HepG2 (cell line): ENCODE data around the gene DVL3. TPM values are rescaled to one million over a fixed set of nuclear protein-coding genes. Genes with fewer than 3 reads are reported as not detected.
A peak's percentile ranks its signal among the peaks of the same experiment; 100 is the strongest.

ENCODE experiments used
- BCL6 ChIP-seq: IDR thresholded peaks from 2 replicates; pipeline ENCODE4 v1.6.1; 2016; ENCODE audit warnings: missing genetic modification reagents, missing compliant biosample characterization
- GLI4 ChIP-seq: sonication (generic); formaldehyde crosslinking; IDR thresholded peaks from 2 replicates; pipeline ENCODE4 v1.5.1; 2020; ENCODE audit warnings: missing genetic modification reagents, mild to moderate bottlenecking, moderate library complexity, borderline replicate concordance
- GMEB1 ChIP-seq: sonication (generic); formaldehyde crosslinking; IDR thresholded peaks from 2 replicates; pipeline ENCODE4 v1.5.1; 2020; ENCODE audit warnings: missing genetic modification reagents, mild to moderate bottlenecking, borderline replicate concordance
- MZF1 ChIP-seq: sonication (generic); formaldehyde crosslinking; IDR thresholded peaks from 2 replicates; pipeline ENCODE4 v1.8.1; 2023; ENCODE audit warnings: mild to moderate bottlenecking, missing genetic modification reagents, borderline replicate concordance
- NFE2L1 ChIP-seq: sonication (generic); formaldehyde crosslinking; IDR thresholded peaks from 2 replicates; pipeline ENCODE4 v1.4.0; 2020; ENCODE audit warnings: missing genetic modification reagents, mild to moderate bottlenecking, borderline replicate concordance
- SRSF4 ChIP-seq: fragments of 200-400 bp; formaldehyde crosslinking; IDR thresholded peaks from one replicate; pipeline ENCODE4 v1.6.1; 2018; ENCODE audit warnings: mild to moderate bottlenecking, low read depth, low read length, moderate library complexity; ENCODE audit not compliant: poor library complexity, severe bottlenecking
- TBX2 ChIP-seq: sonication (generic); formaldehyde crosslinking; IDR thresholded peaks from 2 replicates; pipeline ENCODE4 v1.5.0; 2020; ENCODE audit warnings: missing genetic modification reagents, mild to moderate bottlenecking, borderline replicate concordance
- ZFP91 ChIP-seq: sonication (generic); formaldehyde crosslinking; IDR thresholded peaks from 2 replicates; pipeline ENCODE4 v1.9.0; 2022; ENCODE audit warnings: missing genetic modification reagents, mild to moderate bottlenecking, borderline replicate concordance
- ZNF335 ChIP-seq: sonication (generic); formaldehyde crosslinking; IDR thresholded peaks from 2 replicates; pipeline ENCODE4 v1.4.0; 2020; ENCODE audit warnings: missing genetic modification reagents
- ZNF414 ChIP-seq: sonication (generic); formaldehyde crosslinking; IDR thresholded peaks from 2 replicates; pipeline ENCODE4 v1.5.0; 2020; ENCODE audit warnings: missing genetic modification reagents
- ZNF460 ChIP-seq: sonication (generic); formaldehyde crosslinking; IDR thresholded peaks from 2 replicates; pipeline ENCODE4 v1.5.1; 2020; ENCODE audit warnings: missing genetic modification reagents, mild to moderate bottlenecking, borderline replicate concordance
- ZNF567 ChIP-seq: sonication (generic); formaldehyde crosslinking; IDR thresholded peaks from 2 replicates; pipeline ENCODE4 v1.8.1; 2023; ENCODE audit warnings: mild to moderate bottlenecking, missing genetic modification reagents, borderline replicate concordance
- ZNF614 ChIP-seq: IDR thresholded peaks from 2 replicates; pipeline ENCODE4 v1.6.1; 2018; ENCODE audit warnings: missing biosample characterization, missing genetic modification reagents, inconsistent platforms, borderline replicate concordance
- ZNF704 ChIP-seq: sonication (generic); formaldehyde crosslinking; IDR thresholded peaks from 2 replicates; pipeline ENCODE4 v1.8.1; 2023; ENCODE audit warnings: mild to moderate bottlenecking, inconsistent platforms, moderate library complexity, missing genetic modification reagents, borderline replicate concordance
- ZSCAN29 ChIP-seq: sonication (generic); formaldehyde crosslinking; conservative IDR thresholded peaks from 2 replicates; pipeline ENCODE4 v1.4.0; 2020; ENCODE audit warnings: mild to moderate bottlenecking, missing genetic modification reagents
- polyA plus RNA-seq, 8 experiments: library from polyadenylated mRNA; depleted of rRNA in 3 of 8; stranded (reverse) in 7 of 8; unstranded in 1 of 8; fragments of >200 nt; fragmentation: Illumina TruSeq in 4 of 8; extraction: Trizol in 4 of 8; gene quantifications; 2 replicates each; pipeline versions ENCODE4 v1.2.1 to v1.2.3, GENCODE V29; 2011 to 2016; ENCODE audit warnings: low read depth in 4 of 8, missing spikeins in 1 of 8, mixed read lengths in 1 of 8; ENCODE audit not compliant: insufficient read depth in 1 of 8
- total RNA-seq, 5 experiments: library from RNA; depleted of rRNA; stranded (reverse); fragments of >200 nt; fragmentation: Illumina TruSeq; extraction: Trizol; gene quantifications; 2 replicates each; pipeline ENCODE4 v1.2.3, GENCODE V29; 2016; ENCODE audit warnings: low read depth in 1 of 5
- TF ChIP-seq, protein P1 (sequence below): IDR thresholded peaks from 2 replicates; pipeline ENCODE4 v1.4.0; 2020; ENCODE audit warnings: mild to moderate bottlenecking, missing genetic modification reagents
- TF ChIP-seq, protein P2 (sequence below): IDR thresholded peaks from 2 replicates; pipeline ENCODE4 v1.6.1; 2016; ENCODE audit warnings: mild to moderate bottlenecking

The DVL3 gene
- total and polyA plus RNA-seq, 2 of the 13 experiments (the other 11 are each of a cell fraction or from before 2014, with no cell fraction given): 29.0 to 36.1 TPM

- TF ChIP-seq ZNF614 (CRISPR knock-in tag) (no peak), GMEB1 (CRISPR knock-in tag) (0 out of 2 replicates have a peak, but pooled peaks have one; percentile 41), NFE2L1 (CRISPR knock-in tag) (no peak), SRSF4 (no peak), TBX2 (CRISPR knock-in tag) (no peak; the same call in 1 of the 2 replicates), ZFP91 (peak; percentile 99), ZNF704 (CRISPR knock-in tag) (0 out of 2 replicates have a peak, but pooled peaks have one; percentile 21), GLI4 (CRISPR knock-in tag) (no peak), BCL6 (CRISPR knock-in tag) (0 out of 2 replicates have a peak, but pooled peaks have one; percentile 1), ZSCAN29 (no peak; the same call in 1 of the 2 replicates), ZNF414 (CRISPR knock-in tag) (peak; percentile 34; the same call in 1 of the 2 replicates), ZNF567 (CRISPR knock-in tag) (no peak), ZNF335 (CRISPR knock-in tag) (no peak), MZF1 (CRISPR knock-in tag) (no peak), ZNF460 (CRISPR knock-in tag) (no peak)
- TF ChIP-seq, protein P1, sequence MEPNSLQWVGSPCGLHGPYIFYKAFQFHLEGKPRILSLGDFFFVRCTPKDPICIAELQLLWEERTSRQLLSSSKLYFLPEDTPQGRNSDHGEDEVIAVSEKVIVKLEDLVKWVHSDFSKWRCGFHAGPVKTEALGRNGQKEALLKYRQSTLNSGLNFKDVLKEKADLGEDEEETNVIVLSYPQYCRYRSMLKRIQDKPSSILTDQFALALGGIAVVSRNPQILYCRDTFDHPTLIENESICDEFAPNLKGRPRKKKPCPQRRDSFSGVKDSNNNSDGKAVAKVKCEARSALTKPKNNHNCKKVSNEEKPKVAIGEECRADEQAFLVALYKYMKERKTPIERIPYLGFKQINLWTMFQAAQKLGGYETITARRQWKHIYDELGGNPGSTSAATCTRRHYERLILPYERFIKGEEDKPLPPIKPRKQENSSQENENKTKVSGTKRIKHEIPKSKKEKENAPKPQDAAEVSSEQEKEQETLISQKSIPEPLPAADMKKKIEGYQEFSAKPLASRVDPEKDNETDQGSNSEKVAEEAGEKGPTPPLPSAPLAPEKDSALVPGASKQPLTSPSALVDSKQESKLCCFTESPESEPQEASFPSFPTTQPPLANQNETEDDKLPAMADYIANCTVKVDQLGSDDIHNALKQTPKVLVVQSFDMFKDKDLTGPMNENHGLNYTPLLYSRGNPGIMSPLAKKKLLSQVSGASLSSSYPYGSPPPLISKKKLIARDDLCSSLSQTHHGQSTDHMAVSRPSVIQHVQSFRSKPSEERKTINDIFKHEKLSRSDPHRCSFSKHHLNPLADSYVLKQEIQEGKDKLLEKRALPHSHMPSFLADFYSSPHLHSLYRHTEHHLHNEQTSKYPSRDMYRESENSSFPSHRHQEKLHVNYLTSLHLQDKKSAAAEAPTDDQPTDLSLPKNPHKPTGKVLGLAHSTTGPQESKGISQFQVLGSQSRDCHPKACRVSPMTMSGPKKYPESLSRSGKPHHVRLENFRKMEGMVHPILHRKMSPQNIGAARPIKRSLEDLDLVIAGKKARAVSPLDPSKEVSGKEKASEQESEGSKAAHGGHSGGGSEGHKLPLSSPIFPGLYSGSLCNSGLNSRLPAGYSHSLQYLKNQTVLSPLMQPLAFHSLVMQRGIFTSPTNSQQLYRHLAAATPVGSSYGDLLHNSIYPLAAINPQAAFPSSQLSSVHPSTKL: 0 out of 2 replicates have a peak, but pooled peaks have one; percentile 11
- TF ChIP-seq, protein P2, sequence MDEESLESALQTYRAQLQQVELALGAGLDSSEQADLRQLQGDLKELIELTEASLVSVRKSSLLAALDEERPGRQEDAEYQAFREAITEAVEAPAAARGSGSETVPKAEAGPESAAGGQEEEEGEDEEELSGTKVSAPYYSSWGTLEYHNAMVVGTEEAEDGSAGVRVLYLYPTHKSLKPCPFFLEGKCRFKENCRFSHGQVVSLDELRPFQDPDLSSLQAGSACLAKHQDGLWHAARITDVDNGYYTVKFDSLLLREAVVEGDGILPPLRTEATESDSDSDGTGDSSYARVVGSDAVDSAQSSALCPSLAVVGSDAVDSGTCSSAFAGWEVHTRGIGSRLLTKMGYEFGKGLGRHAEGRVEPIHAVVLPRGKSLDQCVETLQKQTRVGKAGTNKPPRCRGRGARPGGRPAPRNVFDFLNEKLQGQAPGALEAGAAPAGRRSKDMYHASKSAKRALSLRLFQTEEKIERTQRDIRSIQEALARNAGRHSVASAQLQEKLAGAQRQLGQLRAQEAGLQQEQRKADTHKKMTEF (CRISPR knock-in tag): peak; percentile 47; the same call in 1 of the 2 replicates
Observed at GRCh38 chr3:184156522-184156955, 1.4 kb downstream of the DVL3 start (continued).
